HL-60 (cell line): ENCODE data around the gene AP3M1.
"Not testable (repeated sequence)": the region's sequence is repeated elsewhere in the genome, so short reads cannot be mapped to it uniquely, and the experiment has no call there.

Source experiments
- DNase-seq, 2 experiments: peaks; one replicate each; pipeline ENCODE4 v3.0.0-alpha.2; 2010 to 2020; ENCODE audit warnings: low read depth in 1 of 2, low spot score in 1 of 2
- H3K27ac ChIP-seq: fragments of 250-450 bp; sonication (Bioruptor Pico); replicated peaks from 2 replicates; pipeline ENCODE4 v1.5.1; 2020; ENCODE audit warnings: mild to moderate bottlenecking, moderate library complexity
- H3K27me3 ChIP-seq: fragments of 250-450 bp; sonication (Bioruptor Pico); 2 replicates; pipeline ENCODE4 v1.5.1; 2021; ENCODE audit warnings: mild to moderate bottlenecking, moderate library complexity; ENCODE audit not compliant: insufficient read depth, poor library complexity, severe bottlenecking
- H3K4me3 ChIP-seq: replicated peaks from 2 replicates; pipeline ENCODE4 v1.5.1; 2011; ENCODE audit warnings: mild to moderate bottlenecking, control low read depth, low read length; ENCODE audit not compliant: insufficient read depth
- CTCF ChIP-seq: IDR thresholded peaks from one replicate; pipeline ENCODE4 v1.5.1; 2011; ENCODE audit warnings: low read length, control low read depth, inconsistent platforms; ENCODE audit not compliant: insufficient read depth
- GABPA ChIP-seq: IDR thresholded peaks from 2 replicates; pipeline ENCODE4 v1.6.1; 2012; ENCODE audit warnings: low read depth
- POLR2AphosphoS5 ChIP-seq: IDR thresholded peaks from 2 replicates; pipeline ENCODE4 v1.6.1; 2012; ENCODE audit warnings: low read depth
- REST ChIP-seq: IDR thresholded peaks from 2 replicates; pipeline ENCODE4 v1.6.1; 2012; ENCODE audit warnings: low read depth; ENCODE audit not compliant: insufficient replicate concordance
- SPI1 ChIP-seq: IDR thresholded peaks from 2 replicates; pipeline ENCODE4 v1.6.1; 2012; ENCODE audit warnings: low read depth, mild to moderate bottlenecking, borderline replicate concordance

AP3M1 gene

GRCh38 chr10:74194545-74194944 lies 43.9 kb upstream of the AP3M1 start:
- no peak overlapping the region for H3K27ac ChIP-seq

GRCh38 chr10:74190494-74190893 lies 39.9 kb upstream of the AP3M1 start:
- Histone ChIP-seq H3K4me3 (no peak overlapping the region), H3K27me3 (no peaks in the 10 kb centered on the region), H3K27ac (peak overlapping the region; percentile 62)
- no peak for DNase-seq
- no peak for TF ChIP-seq CTCF
- TF ChIP-seq POLR2AphosphoS5: no peak
- TF ChIP-seq REST: no peak
- TF ChIP-seq SPI1: no peak
- TF ChIP-seq GABPA: no peak

More at GRCh38 chr10:74194545-74194944, 43.9 kb upstream of the AP3M1 start:
- no peak for DNase-seq
- Histone ChIP-seq H3K4me3 (no peak overlapping the region), H3K27me3 (no peaks in the 10 kb centered on the region)
- TF ChIP-seq GABPA (no peak), REST (no peak), CTCF (no peak), POLR2AphosphoS5 (no peak), SPI1 (no peak)

- DNase-seq: peak in 1 of 2 experiments; percentile 76
- no peak for TF ChIP-seq CTCF
- TF ChIP-seq REST: no peak
- peak; percentile 95 for TF ChIP-seq SPI1
- H3K27me3 ChIP-seq: no peaks in the 10 kb centered on the region
- H3K27ac ChIP-seq: peak overlapping the region; percentile 62
- no peak overlapping the region for H3K4me3 ChIP-seq
Measured at GRCh38 chr10:74189999-74190421, 39.4 kb upstream of the AP3M1 start.

- not testable (repeated sequence) for DNase-seq, H3K27me3 ChIP-seq, H3K4me3 ChIP-seq, H3K27ac ChIP-seq
Measured at GRCh38 chr10:74188617-74189016, 38.0 kb upstream of the AP3M1 start.
